IPS-NIHi7 (cell line): ENCODE data around the gene PPP3CA.

Source experiments
- DNase-seq: peaks from one replicate; pipeline ENCODE4 v3.0.0; 2012; ENCODE audit warnings: mixed read lengths; ENCODE audit errors: extremely low spot score

PPP3CA gene

DNA sequence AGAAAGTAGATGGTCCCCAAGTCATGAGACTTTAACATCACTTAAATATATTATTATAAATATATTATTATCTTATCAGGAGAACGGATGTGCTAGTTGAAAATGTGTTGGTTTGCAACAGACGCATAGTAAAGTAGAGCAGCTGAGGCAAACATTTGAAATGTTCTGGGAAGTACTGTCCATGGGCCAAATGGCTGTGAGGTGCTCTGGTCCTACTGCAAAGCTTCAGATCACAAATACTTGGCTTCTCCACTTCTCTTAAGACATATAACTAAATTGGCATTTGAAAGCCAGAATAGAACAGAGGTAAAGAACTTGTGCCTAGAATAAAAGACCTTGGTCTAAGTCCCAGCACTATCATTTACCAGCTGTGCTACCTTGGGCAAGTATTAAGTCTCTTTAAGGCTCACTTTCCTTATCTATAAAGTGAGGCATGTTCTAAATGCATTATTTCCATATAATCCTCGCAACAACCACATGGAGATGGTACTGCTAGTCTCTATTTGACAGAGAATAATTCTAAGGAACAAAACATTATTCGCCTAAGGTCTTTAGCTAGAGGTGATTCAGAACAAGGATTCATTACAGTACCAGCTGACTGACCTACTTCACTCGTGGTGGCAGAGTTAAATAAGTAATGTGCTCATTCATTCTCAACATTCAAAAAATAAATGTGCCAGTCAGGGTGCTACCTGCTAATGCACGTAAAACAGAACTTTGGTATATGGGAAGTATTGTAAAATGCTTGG, 297.1 kb downstream of the PPP3CA start:
- no peak for DNase-seq

DNA sequence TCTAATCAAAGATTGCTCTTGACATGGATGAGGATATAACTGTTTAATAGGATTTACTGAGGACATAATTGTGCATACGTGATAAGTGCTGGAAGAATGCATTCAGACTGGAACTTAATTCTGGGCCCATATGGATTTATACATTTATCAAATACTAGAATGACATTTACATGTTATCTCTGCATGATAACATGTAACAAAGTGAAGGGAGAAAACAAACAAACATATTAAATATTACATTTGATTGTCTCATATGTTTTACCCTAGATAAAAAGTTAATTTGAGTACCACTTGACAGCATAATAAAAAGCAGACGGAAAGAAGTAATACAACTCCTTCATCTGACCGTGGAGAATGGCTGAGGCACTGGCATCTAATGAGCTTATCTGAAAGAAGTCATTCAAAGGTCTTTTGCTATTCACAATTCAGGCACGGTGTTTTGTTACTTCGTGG, 297.8 kb downstream of the PPP3CA start:
- DNase-seq = no peak

DNA sequence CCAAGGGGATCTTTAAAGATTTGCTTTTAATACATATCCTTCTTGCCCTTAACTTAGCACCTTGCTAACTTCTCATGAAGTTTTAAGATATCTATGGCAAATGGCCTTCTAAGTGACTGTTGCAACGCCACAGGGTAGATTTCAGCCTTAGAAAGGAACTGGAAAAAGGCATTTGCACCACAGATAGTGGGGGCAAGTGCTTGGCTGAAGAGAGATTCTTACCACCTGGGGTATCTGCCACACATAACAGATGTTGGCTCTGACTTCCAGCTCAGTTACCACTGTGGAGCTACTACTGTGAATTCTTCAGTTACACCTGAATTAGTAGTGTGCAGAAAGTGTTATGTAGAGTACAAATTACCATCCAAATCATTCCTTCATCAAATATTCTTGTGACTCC, 302.6 kb downstream of the PPP3CA start:
- DNase-seq = no peak

DNA sequence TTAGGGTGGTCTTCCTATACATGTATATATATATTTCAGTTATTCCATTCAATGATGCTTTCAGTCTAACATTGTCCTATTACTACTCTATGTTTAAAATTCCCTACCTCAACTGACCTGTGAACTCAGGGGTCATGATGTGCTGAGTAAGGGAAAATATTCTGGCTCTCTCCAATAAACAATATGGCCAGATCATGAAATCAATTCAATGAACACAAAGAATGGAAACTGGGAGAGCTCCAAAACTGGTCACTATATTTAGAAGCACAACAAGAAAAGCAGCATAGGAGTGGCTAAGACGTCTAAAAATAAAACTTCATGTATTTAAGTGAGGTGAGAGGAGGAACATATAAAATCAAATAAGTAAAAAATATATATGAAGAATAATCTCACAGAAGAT, 304.5 kb downstream of the PPP3CA start:
- DNase-seq = no peak

DNA sequence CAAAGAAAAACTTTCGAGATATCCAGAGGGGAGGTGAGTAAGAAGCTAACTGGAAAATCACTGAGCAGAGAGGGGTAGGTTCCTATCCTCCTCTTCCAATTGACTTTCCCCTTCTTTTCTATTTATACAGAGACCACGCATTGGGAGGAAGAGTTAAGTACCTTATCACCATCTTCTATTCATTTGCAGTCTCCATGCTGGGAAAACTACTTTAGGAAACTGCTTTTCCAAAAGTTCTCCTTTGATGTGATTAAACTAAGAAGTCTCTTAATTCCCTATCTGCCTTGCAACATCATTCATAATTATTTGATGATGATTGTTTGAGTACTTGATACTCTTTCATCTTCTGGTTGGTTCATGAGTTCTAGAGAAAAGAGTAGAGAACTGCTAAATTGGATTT, 306.6 kb downstream of the PPP3CA start:
- no peak for DNase-seq

GRCh38 chr4:101039367-101039766, 308.0 kb downstream of the PPP3CA start:
- DNase-seq = no peak

GRCh38 chr4:101037938-101038413, 309.4 kb downstream of the PPP3CA start:
- DNase-seq = no peak

DNA sequence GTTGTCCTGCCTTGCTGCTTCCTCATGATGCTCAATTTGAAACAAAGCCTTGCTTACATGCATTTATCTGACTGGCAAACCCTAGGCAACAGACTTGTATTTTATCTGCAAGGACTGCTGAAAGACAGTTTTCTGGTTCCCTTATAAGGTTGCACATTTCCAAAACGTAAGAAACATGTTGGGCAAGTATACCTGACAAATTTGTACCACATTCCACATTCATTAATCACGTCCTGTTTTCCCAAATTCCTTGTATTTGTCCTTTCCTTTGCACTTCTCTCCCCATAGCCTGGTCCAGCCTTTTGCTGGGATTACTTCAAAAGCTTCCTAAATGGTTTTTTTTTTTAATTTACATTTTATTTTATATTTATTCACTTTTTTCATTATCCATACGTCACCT, 310.1 kb downstream of the PPP3CA start:
- DNase-seq = no peak

GRCh38 chr4:101035487-101035886, 311.8 kb downstream of the PPP3CA start:
- no peak for DNase-seq

GRCh38 chr4:101033986-101034385, 313.3 kb downstream of the PPP3CA start:
- peak; percentile 35 for DNase-seq

- no peak for DNase-seq
Measured at GRCh38 chr4:101032541-101032940, 314.8 kb downstream of the PPP3CA start.

- DNase-seq = peak; percentile 28
Measured at GRCh38 chr4:101031971-101032370, 315.4 kb downstream of the PPP3CA start.

- DNase-seq = no peak
Measured at GRCh38 chr4:101028886-101029285, 318.4 kb downstream of the PPP3CA start.

DNA sequence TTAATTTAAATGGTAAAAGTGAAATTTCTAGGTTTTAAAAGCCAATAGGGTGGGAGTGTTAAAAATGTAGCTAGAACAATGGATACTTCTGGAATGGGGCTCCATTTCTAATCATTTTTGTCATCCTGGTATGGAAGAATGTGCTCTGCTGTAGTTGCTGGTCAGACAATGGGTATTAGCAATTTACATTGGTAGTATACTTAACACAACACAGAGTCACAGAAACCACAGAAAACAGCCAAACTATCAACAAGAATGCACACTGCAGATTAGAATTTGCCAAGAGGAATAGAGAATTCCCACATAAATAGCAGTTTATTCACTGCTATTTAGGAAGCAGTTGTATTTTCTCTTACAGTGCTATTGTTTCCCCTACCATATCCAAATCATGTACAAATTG, 319.6 kb downstream of the PPP3CA start:
- DNase-seq = no peak

GRCh38 chr4:101025755-101026154, 321.6 kb downstream of the PPP3CA start:
- no peak for DNase-seq

DNA sequence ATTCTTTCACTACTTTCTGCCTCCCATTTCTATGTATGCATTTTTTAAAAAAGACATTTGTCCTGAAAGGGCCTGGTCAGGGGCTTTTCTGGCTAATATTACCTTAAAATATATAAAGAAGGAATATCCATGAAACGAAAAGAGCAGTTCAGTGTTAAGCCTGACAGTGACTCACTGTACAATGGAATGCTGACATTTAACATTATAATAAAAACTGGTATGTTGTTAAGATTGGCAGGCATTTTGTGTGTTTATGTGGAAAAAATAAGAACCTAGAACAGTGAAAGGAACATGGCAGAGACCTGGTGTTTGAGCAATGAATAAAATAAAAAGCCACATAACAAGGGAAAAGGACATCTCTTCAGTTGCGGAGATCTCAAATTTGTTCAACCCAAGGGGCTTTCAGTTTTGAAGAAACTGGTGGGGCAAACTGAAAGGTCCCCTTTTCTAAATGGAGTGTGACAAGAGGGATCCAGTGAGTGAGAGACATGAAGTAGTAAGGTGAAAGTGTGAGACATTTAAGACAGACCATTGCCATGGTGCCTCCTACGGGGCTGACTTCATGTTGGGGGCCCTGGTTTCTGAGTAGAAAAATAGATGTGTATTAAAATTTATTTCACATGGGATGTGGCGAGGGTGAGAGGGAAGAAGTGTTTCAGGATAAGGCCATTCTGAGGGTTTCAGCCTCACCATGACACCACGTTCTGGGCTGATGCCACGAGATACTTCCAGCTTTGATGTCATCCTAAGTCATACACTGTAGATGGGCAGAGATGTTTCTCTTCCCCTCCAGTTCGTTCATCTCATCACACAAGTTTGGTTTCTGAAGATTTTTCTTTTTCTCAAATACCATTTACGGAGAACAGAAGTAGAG, 324.9 kb downstream of the PPP3CA start:
- no peak for DNase-seq

GRCh38 chr4:101020956-101021355, 326.4 kb downstream of the PPP3CA start:
- DNase-seq = no peak

DNA sequence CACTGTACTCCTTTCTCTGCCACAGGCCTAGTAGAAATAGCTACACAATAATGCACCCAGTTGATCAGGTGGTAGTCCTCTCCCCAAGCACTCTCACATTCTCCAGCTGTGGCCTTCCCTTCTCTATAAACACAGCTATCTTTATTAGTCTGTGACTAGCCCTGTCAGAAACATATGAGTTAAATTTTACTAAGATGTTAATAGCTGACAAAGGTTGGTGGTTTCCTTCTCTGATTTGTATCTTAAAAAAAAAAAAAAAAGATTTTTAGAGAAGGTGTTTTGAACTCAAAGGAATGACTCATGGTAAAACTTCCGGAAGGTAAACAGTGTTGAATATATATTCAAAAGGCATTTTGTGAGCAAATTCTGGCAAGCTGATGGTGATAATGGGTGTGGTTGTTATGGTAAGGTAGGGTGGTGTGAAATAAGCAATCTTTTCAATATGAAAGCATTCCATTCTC, 327.4 kb downstream of the PPP3CA start:
- DNase-seq = no peak

DNA sequence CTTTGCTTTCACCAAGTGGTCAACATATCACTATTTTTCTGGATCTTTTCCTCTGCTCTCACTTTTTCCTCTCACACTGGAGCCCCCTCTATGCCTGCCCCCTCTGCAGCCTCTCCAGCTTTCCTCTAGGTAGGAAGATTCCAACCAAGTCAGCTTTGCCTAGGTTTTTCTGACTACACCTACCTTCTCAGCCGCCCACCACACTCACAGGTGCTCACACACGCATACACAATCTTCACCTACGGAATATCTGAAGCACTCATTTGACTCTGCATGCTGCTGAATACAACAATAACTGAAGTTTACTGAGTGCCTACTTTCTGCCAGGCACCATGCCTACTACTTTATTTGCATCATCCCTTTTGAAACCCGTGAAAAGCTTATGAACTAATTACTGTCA, 328.0 kb downstream of the PPP3CA start:
- DNase-seq = no peak

DNA sequence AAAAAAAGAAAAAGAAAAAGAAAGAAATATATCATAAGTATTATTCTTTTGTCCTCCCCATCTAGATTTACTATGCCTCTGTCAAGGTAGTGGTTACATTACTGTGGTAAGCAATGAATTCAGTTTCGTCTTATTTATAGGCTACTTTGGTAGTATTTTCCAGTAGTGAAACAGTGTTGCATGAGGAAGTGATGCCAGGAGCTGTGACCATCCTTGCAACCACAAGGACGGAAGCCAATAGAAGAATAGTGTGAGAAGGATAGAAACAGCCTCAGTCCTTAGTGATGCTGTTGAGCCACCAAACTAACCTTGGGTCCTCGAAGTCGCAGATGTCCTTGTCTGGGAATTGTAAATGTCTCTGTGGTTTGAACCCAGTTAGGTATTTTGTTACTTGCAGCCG, 328.5 kb downstream of the PPP3CA start:
- no peak for DNase-seq

DNA sequence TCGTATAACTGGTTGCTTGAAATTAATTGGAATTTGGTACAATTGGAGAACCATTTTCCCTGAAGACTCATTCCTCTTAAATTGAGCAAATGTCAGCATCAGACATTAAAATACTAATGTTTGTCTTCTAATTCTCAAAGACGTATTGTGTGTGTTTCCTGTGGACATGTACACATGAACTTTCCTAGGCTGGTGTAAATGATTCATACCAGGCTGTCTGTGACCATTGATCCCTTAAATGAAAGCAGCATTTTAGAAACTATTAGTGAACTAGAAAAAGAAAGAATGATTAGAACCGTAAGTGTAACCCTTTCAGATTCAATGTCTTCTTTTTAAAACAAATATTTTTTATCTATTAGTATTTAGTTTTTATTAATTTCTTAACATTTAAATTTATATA, 332.9 kb downstream of the PPP3CA start:
- DNase-seq = no peak

DNA sequence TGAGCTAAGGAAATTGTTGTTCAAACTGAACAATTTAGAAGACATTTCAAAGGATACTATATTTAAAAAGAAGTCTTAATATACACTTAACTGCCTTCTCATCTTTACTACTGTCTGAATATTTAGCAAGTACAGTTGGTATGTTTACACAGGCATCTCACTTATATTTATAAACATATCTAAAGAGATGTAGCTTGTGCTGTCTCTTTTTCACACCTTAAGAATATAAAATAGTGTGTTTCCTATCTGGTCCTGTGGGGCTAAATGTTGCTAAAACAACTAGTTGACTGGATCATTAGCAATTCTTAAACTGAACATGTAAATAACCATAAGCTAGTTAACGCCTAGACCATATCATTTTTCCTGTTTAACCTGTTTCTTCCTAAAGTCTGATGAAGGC, 336.3 kb downstream of the PPP3CA start:
- DNase-seq = no peak

DNA sequence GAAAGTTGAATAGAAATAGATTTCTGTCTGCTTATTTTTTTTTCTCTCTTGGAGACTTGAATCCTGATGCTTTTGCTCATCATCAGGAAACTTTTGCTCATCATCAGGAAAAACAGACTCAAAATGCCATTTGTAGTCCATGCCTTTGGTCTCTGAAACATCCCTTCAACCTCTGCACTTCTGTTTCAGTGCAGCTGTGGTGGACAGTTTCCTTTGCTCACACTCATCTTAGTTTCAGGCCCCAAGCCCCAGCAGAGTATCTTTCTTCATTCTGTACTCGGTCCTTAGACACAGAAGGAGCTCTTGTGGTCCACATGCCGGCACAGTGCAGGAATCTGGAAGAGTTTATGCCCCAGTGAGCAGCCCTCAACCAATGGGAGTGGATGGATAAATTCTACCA, 337.9 kb downstream of the PPP3CA start:
- DNase-seq = no peak
